A673 (cell line): Measurements from ENCODE around the gene CSNK1D. TPM values are rescaled to one million over a fixed set of nuclear protein-coding genes. Genes with fewer than 3 reads are reported as not detected.

Source experiments
- Bru-seq: library from RNA; stranded (reverse); fragments of 400-500 nt; gene quantifications from one replicate; lab custom pipeline; 2021; lab: Mats Ljungman, UMichigan
- BruChase-seq, 2 experiments: library from RNA; stranded (reverse); fragments of 400-500 nt; gene quantifications; one replicate each; lab custom pipeline; 2021; lab: Mats Ljungman, UMichigan
- BruUV-seq: library from RNA; stranded (reverse); fragments of 400-500 nt; replicated peaks from 2 replicates; lab custom pipeline; 2021; lab: Mats Ljungman, UMichigan
- CTCF ChIA-PET: fragments of 300-600 bp; sonication (Branson Sonifier 250); formaldehyde crosslinking; loops from one replicate; lab custom pipeline; 2022; ENCODE audit warnings: antibody characterized with exemption; lab: Charles Lee
- POLR2A ChIA-PET: fragments of 300-600 bp; sonication (Branson Sonifier 250); formaldehyde crosslinking; loops from one replicate; lab custom pipeline; 2022; ENCODE audit warnings: antibody characterized with exemption; ENCODE audit not compliant: low non-redundant PET; lab: Charles Lee
- DNase-seq: peaks from one replicate; pipeline ENCODE4 v3.0.0-alpha.2; 2015; ENCODE audit warnings: low spot score
- H3K27ac ChIP-seq: fragments of 200-600 bp; sonication (generic); 2 replicates; pipeline ENCODE4 v1.5.1; 2016; ENCODE audit warnings: mixed run types, low read depth, mild to moderate bottlenecking, mixed read lengths, antibody characterized with exemption, low read length; ENCODE audit not compliant: poor library complexity, severe bottlenecking
- H3K27me3 ChIP-seq: fragments of 200-600 bp; sonication (generic); replicated peaks from 2 replicates; pipeline ENCODE4 v1.6.1; 2017; ENCODE audit warnings: mixed run types, low read depth, mild to moderate bottlenecking, mixed read lengths, antibody characterized with exemption, low read length; ENCODE audit not compliant: insufficient read depth, poor library complexity
- H3K36me3 ChIP-seq: fragments of 200-600 bp; sonication (generic); 2 replicates; pipeline ENCODE4 v1.6.1; 2016; ENCODE audit warnings: mixed run types, mild to moderate bottlenecking, mixed read lengths, antibody characterized with exemption, low read length; ENCODE audit not compliant: insufficient read depth, poor library complexity, severe bottlenecking
- H3K4me1 ChIP-seq: fragments of 200-600 bp; sonication (generic); 2 replicates; pipeline ENCODE4 v1.6.1; 2017; ENCODE audit warnings: mixed run types, mild to moderate bottlenecking, mixed read lengths, antibody characterized with exemption, low read length; ENCODE audit not compliant: insufficient read depth, poor library complexity, severe bottlenecking
- H3K4me3 ChIP-seq: fragments of 200-600 bp; sonication (generic); 2 replicates; pipeline ENCODE4 v1.5.1; 2016; ENCODE audit warnings: low read depth, mixed run types, mild to moderate bottlenecking, mixed read lengths, low read length; ENCODE audit not compliant: poor library complexity, severe bottlenecking
- H3K9me3 ChIP-seq: fragments of 200-600 bp; sonication (generic); 2 replicates; pipeline ENCODE4 v1.6.1; 2016; ENCODE audit warnings: mixed run types, low read depth, mild to moderate bottlenecking, mixed read lengths, antibody characterized with exemption, low read length; ENCODE audit not compliant: poor library complexity, severe bottlenecking
- CTCF ChIP-seq: fragments of 300-800, 200-600 bp; sonication (generic); conservative IDR thresholded peaks from 2 replicates; pipeline ENCODE4 v1.5.1; 2017; ENCODE audit warnings: low read depth, mild to moderate bottlenecking, antibody characterized with exemption, low read length, moderate library complexity, mixed read lengths
- EZH2 ChIP-seq: fragments of 200-600 bp; sonication (generic); IDR thresholded peaks from 2 replicates; pipeline ENCODE4 v1.6.1; 2017; ENCODE audit warnings: borderline replicate concordance, low read depth, mild to moderate bottlenecking, mixed read lengths, antibody characterized with exemption, low read length; ENCODE audit not compliant: poor library complexity, severe bottlenecking
- intact Hi-C: fragments of 100-400 bp; cut with micrococcal nuclease; formaldehyde crosslinking; loops from one replicate; pipeline ENCODE4 v1.10.0; 2022; ENCODE audit not compliant: unreplicated experiment
- long read RNA-seq: library from polyadenylated mRNA; stranded (forward); transcript quantifications from one replicate; pipeline ENCODE4 v2.0.0, GENCODE V29; 2022
- total RNA-seq: library from RNA; stranded (reverse); gene quantifications from 2 replicates; pipeline ENCODE4 v1.2.3, GENCODE V29; 2021

The CSNK1D gene
- total RNA-seq, result 139 and 150 TPM in 2 replicates
- percentile 85 among the genes with signal in this experiment for Bru-seq, nascent RNA
- percentile 89 among the genes with signal in this experiment for BruChase-seq, experiment 1, labeled RNA remaining after a 2-hour chase
- percentile 89 among the genes with signal in this experiment for BruChase-seq, experiment 2, labeled RNA remaining after a 6-hour chase
- long read RNA-seq, transcript CSNK1D-202 (9 exons, 3,712 nt), result minor isoform, 8 of 80 reads
- long read RNA-seq, transcript CSNK1D-203 (10 exons, 2,047 nt), result major isoform, 38 of 80 reads
- long read RNA-seq, partial matches to known transcripts, result 8 of 80 reads
- long read RNA-seq, other reads (novel, unspliced or antisense), result 24 of 80 reads

- CTCF ChIA-PET, result no interaction called here
- intact Hi-C loops, result no loop called here
- peak within 1 kb of the TSS; percentile 99 for H3K4me3 ChIP-seq
- POLR2A ChIA-PET, result interaction anchor here (0.5 to 0.6 kb wide), 2 partner anchors 11 to 78 kb away, joined by 5 to 6 read pairs; no protein-coding TSS in a partner anchor
- H3K4me1 ChIP-seq, result peaks cover 10% of the 10 kb centered on the region
- H3K36me3 ChIP-seq, result peaks cover 33% of the 10 kb centered on the region
- TF ChIP-seq EZH2 (no peak), CTCF (no peak)
- peak; percentile 90 for DNase-seq
- BruUV-seq, result no TSS peak
- H3K27ac ChIP-seq, result peak within 1 kb of the TSS; percentile 99
- no peaks in the 10 kb centered on the region for H3K9me3 ChIP-seq
- H3K27me3 ChIP-seq, result no peaks in the 10 kb centered on the region
These were observed at the start of gene CSNK1D for GRCh38 chr17:82273327-82274133. Gene CSNK1D (minus strand): TSS chr17:82273700. CDS start chr17:82273381, 319 bp downstream.

GRCh38 chr17:82322526-82323453, 49.3 kb upstream of the CSNK1D start:
- CTCF ChIA-PET, result interaction anchor here (0.5 to 0.6 kb wide), 2 partner anchors 11 to 74 kb away, joined by 5 to 6 read pairs; partner anchors contain the start of gene SECTM1
- POLR2A ChIA-PET, result no interaction called here
- no peak for TF ChIP-seq CTCF
- TF ChIP-seq EZH2, result no peak
- intact Hi-C loops, result no loop called here
- Histone ChIP-seq H3K4me3 (no peak overlapping the region), H3K36me3 (no peaks in the 10 kb centered on the region), H3K4me1 (no peaks in the 10 kb centered on the region), H3K9me3 (no peaks in the 10 kb centered on the region), H3K27ac (no peak overlapping the region), H3K27me3 (no peaks in the 10 kb centered on the region)
- DNase-seq, result no peak
- BruUV-seq, result no TSS peak

- no TSS peak for BruUV-seq
- ChIA-PET CTCF (no interaction called here), POLR2A (no interaction called here)
- H3K27me3 ChIP-seq, result no peaks in the 10 kb centered on the region
- no peaks in the 10 kb centered on the region for H3K36me3 ChIP-seq
- H3K9me3 ChIP-seq, result no peaks in the 10 kb centered on the region
- H3K4me3 ChIP-seq, result no peak overlapping the region
- H3K4me1 ChIP-seq, result no peaks in the 10 kb centered on the region
- no peak for DNase-seq
- intact Hi-C loops, result loop anchor here (2.0 kb wide), 1 partner anchor 77 kb away; no protein-coding TSS in a partner anchor
- no peak overlapping the region for H3K27ac ChIP-seq
- no peak for TF ChIP-seq EZH2
- no peak for TF ChIP-seq CTCF
These were observed 48.5 kb upstream of the CSNK1D start for GRCh38 chr17:82321947-82322466.
